NCI-H69 (cell line): ENCODE measurements around the gene PLK2.

Experiments
- DNase-seq: peaks from one replicate; lab custom pipeline; 2025; lab: John Stamatoyannopoulos, UW

PLK2 gene

DNA sequence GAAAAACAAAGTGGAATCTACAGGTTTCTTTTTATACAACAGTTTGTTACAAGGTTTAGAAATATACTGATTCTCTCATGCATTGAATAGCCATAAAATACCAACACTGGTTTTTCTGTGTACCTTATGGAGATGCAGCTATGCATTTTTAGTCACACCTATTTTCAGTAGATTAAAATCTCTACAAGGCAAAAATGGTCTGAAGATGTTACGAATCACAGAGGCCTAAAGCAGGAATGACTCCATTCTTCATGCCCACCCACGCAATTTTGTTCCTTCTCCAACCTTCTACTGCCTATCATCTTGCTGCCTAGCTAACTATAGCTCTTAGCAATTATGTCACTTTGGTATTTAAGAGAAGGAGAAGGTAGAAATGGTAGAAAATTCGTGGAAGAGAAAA is 9.9 kb downstream of the PLK2 start:
- no peak for DNase-seq

DNA sequence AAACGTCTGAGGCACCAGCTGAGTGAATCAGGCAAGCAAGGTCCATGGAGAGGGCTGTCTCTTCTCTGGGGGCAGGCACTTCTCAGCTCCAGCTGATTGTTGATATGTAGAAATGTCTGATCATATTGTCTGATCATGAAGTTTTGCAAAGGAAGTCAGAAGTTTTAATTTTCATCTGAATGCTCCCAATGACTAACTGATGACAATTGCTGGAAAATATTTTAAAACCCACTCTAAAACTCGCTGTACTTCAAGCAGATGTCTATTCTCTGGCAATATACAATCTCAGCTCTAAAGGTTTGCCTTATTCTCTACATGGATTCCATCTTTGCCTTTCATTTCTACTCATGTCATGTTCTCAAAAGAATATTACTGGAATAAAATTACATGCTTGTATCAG is 12.7 kb downstream of the PLK2 start:
- DNase-seq, result no peak

DNA sequence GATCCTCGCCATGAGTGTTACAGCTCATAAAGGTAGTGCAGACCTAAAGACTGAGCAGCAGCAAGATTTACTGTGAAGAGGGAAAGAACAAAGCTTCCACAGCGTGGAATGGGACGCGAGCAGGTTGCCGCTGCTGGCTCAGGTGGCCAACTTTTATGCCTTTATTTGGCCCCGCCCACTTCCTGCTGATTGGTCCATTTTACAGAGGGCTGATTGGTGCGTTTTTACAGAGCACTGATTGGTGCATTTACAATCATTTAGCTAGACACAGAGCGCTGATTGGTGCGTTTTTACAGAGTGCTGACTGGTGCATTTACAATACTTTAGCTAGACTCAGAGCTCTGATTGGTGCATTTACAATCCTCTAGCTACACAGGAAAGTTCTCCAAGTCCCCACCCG is 13.9 kb downstream of the PLK2 start:
- DNase-seq, result no peak

DNA sequence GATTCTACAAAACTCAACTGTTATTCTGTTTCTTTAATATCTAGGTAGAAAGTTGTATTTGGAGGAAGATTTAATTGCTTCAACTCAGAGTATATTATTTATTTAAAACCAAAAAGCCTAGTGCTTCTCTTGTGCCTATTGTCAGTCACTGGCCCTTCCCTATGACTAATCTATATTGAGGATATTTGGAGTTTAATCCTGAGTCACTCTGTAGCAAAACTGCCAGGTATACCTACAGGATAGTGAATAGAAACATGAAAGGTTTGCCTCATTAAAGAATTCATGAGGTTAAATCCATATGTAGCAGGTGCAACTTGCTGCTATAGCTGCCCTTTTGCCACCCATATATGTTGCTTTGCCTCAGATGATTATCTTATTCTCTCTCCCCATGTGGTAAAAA is 15.1 kb downstream of the PLK2 start:
- DNase-seq, result no peak

DNA sequence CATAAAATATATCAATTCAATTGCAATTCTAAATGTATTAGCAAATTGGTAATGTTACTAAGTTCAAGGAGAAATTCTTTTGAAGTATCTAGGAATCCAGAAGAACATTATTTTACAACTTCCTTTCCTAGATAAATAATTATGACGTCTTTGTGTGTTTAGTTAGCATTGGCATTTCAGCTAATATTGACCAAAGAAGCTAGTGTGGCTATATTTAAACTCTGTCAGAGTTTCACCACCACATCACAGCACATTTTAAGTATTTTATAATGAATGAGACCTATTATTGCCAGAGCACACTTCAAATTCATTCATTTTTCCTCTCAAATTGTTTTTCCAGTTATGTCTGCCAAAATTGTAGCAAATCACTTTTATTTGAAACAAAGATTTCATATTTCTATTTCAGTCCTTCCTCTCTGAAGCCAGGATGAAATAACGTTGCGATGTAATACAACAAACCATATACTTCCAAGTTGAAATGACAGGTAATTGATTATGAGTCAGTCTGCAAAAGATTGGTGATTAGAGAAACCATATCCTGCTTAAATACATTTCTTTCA is 18.9 kb downstream of the PLK2 start:
- no peak for DNase-seq

DNA sequence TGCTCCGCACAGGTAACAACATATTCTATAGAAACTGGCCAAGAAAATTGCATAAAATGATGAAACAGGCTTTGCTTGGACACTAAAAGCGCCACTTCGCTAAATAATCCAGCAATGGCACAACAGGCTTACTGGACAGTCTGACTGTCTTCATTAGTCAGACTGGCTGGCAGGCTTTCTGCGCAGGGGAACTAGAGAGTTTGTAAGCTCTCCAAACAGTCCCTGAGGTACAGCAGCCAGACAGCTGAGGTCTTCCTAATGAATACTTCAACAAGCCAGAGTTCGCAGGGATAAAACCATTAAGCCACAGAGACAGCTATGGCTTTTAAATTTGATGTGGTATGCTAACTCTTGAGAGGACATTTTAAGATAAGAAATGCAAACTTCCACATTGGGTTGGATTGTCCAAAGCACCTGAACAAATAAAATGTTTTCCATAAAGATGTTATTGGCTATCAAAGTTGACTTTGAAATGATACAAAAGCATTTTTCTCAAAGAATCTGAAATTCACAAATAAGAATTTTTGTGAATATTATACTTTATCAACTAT is 20.7 kb downstream of the PLK2 start:
- DNase-seq, result no peak

DNA sequence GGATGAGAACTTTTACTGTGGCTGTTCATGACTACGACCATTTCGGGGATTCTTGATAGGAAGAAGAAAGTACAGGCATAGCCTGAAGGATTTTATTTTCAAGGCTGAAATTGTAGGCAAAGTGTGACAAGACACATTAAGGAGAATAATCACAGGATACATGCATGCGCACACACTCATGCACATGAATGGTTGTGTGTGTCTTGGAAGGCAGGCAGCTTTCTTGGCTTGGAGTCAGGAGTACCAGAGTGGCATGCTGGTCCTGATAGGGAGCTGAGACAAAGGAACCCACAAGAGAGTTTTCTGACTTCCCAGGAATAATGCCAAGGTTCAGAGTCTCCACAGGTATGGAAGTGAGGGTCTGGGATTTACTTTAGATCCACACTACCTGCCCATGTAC is 22.2 kb downstream of the PLK2 start:
- no peak for DNase-seq

DNA sequence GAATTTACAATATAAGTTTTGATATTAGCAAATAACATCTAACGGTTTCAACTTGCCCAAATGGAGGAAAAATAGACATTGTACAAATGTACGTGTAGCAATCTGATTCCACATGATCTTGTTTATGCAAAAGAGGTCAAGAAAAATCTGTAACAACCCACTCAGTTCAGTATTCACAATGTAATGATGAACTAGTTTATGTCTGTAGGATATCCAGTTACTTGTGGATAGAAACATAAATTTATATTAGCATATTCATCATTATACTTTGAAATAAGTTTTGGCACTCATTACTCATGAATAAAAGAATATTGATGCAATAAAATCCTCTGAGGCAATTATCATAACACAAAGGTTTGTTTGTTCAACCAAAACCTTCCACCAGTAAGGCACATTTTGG is 28.1 kb downstream of the PLK2 start:
- no peak for DNase-seq

DNA sequence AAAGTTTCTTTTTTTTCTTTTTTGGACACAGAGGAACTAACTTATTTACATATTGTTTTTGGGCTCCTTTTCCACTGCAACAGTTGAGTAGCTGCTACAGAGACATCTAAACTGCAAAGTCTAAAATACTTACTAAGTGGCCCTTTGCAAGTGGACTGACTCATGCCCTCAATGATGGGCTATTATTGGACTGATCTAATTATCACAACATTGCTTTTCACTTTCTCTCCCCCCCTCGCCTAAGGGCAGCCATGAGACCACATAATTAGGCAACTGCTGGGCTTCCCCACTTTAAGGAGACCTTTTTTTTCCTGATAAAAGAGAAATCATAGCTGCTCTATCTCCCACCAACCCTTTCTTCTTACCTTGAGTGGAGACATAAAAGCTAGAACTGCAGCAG is 47.0 kb downstream of the PLK2 start:
- peak; percentile 47 for DNase-seq

DNA sequence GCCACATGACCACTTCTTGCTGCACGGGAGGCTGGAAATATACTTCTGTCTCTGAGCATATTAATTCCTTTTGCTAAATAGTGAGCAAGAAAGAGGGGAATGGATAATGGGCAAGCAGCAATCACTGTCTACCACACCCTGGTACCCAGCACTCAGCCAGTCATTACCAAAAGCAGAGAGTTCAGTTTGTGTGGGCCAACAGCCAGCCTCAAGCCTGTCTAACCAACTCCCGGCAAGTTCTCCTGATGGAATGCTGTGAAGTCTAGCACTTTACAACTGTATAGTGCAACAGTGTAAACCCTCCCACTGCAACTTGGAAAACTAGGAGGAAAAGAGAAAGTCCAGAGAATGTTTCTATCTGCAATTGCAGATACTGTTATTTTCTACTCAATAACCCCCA is 47.8 kb downstream of the PLK2 start:
- no peak for DNase-seq

DNA sequence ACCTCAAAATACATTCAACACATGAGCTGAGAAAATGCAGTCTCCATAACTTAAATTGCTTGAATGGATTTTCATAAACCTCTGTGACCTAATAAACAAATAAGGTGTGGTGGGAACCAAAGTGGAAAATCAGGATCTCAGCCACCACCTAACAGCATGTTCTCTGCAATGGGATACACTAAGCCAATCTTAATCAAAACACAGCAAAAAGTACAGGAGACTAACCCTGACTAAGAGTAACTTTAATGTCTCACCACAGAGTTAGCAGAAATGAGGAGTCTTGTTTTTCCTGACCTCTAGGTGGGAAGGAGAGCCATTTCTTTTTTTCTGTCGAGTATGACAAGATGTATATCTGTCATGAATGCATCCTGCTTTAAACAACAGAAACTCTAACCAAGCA is 48.5 kb downstream of the PLK2 start:
- DNase-seq, result no peak

DNA sequence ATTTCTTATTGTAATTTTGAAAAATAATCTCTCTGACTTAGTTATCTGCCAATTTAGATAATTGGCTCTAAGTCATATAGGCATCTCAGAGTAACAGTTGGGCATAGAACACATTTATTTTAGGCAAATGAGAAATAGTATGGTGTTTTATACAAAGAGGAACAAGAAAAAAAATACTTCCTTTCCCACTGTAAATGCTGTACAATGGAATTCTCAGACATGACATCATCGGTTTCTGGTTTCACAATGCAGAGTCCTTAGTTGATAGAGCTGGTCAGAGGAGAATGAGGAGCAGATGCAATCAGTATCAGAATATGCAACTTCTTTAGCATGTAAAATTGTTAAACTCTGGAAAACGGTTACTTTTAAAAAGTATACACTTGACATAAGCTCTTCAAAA is 49.4 kb downstream of the PLK2 start:
- DNase-seq, result peak; percentile 12

DNA sequence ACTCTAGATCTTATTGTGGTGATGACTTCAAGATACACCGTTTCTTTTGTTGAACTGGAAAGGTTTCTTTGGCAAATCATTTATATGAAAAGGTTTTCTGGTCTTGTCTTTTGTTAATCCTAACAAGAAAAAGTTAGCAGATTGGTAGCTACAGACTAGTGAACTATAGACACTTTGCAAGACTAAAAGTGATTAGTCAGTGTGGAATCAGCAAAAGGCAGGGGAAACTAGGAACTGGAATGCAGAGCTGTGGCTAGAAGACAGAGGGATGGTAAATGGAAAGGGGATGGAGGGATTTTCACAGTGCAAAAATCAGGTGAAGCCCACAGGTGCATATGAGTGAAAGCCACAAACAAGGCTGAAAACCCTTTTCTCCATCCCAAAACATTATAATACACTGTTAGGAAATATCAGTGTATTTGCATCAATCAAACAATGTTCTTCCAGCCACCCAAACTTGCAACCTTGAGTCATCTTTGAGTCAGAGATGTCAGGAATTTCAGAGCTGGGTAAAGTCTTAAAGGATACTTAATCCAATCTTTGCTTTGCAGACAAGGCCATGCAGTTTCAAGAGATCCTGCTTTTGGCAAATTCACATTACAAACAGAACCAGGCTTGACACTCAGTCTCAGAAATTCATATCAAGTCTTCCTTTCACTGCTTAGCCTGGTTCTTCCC is 52.7 kb downstream of the PLK2 start:
- no peak for DNase-seq

DNA sequence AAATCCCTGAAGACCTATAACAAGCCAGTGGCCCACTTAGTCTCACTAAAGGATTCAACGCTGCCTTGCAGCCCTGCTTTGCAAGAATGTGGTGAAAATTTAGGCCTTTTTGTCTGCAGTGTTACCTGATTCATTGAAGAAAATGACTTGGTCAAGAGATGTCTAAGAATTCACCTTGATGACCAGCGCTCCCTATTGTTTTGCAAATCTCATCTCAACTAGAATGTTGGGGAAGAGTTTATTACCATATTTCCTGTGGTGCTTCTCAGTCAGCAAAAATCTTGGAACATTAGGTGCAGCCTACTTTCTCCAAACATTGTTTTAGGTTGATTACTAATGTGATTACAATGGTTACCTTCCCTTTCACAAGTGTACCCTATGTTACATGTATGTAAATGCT is 53.5 kb downstream of the PLK2 start:
- no peak for DNase-seq

DNA sequence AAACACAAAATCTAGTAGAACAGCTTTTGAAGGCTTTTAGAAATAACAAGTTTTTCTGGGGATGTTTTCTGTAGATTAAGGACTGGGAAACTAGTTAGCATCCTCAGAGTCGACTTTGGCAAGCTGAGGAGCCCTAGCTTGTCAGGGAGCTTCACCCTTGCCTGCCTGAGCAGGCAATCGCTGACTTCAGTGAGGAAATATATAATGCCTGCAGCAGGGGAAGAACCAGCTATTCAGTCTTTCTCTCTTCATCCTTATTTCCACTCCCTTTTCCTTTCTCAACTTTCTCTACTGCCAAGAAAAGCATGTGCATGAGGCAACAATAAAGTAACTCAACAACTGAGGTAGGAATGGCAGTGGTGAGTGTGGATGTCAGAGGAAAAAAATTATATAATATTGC is 54.7 kb downstream of the PLK2 start:
- DNase-seq, result no peak

DNA sequence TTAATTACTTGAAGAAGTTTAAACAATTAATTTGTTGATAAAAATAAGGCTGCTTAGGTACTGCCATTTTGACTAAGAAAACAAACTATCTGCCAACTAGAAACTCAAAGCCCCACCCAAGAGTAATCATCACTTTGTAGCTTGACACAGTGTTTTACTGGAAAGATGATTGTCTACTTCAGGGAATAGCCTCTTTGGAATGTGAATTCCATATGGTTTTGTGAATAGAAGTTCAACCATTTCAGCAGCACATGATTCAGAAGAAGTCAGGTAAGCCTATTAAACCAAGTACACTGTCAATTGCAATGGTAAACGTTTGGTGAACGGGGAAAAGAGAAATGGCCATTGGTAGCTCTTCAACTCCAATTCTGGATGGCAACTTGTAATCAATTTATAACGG is 55.2 kb downstream of the PLK2 start:
- no peak for DNase-seq
